ENCODE measurements around the gene USP40.

DNA sequence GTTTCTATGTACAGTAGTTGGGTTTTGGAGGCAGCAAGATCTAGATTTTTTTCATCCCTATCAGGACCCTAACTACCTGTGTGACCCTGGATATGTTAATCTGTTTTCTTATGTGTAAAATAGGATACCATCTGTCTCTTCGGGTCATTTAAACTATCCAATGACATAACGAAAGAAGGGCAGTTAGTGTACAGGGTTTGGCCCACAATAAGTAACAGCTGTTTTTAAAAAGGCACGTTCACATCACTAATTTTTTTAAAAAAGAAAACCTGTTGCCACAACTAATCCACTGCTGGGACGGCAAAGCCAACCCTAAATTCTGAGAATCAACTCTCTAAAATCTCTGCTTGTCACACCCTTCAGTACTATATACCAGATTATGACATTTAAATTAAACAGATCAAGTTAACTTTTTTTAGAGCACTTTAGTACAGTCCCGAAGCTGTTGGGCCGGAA lies 869 bp downstream of the USP40 start:
- TF ChIP-seq, protein P1, sequence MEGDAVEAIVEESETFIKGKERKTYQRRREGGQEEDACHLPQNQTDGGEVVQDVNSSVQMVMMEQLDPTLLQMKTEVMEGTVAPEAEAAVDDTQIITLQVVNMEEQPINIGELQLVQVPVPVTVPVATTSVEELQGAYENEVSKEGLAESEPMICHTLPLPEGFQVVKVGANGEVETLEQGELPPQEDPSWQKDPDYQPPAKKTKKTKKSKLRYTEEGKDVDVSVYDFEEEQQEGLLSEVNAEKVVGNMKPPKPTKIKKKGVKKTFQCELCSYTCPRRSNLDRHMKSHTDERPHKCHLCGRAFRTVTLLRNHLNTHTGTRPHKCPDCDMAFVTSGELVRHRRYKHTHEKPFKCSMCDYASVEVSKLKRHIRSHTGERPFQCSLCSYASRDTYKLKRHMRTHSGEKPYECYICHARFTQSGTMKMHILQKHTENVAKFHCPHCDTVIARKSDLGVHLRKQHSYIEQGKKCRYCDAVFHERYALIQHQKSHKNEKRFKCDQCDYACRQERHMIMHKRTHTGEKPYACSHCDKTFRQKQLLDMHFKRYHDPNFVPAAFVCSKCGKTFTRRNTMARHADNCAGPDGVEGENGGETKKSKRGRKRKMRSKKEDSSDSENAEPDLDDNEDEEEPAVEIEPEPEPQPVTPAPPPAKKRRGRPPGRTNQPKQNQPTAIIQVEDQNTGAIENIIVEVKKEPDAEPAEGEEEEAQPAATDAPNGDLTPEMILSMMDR (conservative IDR thresholded peaks at IDR 0.05; ENCODE audit: low read depth in 2 of 2): no peak
- TF ChIP-seq EZH2 (IDR thresholded peaks at IDR 0.05; ENCODE audit: low read depth, unreplicated experiment): no peak
- TF ChIP-seq EZH2phosphoT487 (IDR thresholded peaks at IDR 0.05; ENCODE audit: unreplicated experiment): no peak
- TF ChIP-seq POLR2AphosphoS5 (IDR thresholded peaks at IDR 0.05; ENCODE audit: low read depth): no peak
- no peak for TF ChIP-seq CREB1 (CRISPR knock-in tag; IDR thresholded peaks at IDR 0.05; ENCODE audit: low read depth)
- no peak for TF ChIP-seq ZNF331 (CRISPR knock-in tag; IDR thresholded peaks at IDR 0.05; ENCODE audit: low read depth)
- TF ChIP-seq ZNF114 (CRISPR knock-in tag; IDR thresholded peaks at IDR 0.05): no peak
- TF ChIP-seq, protein P2, sequence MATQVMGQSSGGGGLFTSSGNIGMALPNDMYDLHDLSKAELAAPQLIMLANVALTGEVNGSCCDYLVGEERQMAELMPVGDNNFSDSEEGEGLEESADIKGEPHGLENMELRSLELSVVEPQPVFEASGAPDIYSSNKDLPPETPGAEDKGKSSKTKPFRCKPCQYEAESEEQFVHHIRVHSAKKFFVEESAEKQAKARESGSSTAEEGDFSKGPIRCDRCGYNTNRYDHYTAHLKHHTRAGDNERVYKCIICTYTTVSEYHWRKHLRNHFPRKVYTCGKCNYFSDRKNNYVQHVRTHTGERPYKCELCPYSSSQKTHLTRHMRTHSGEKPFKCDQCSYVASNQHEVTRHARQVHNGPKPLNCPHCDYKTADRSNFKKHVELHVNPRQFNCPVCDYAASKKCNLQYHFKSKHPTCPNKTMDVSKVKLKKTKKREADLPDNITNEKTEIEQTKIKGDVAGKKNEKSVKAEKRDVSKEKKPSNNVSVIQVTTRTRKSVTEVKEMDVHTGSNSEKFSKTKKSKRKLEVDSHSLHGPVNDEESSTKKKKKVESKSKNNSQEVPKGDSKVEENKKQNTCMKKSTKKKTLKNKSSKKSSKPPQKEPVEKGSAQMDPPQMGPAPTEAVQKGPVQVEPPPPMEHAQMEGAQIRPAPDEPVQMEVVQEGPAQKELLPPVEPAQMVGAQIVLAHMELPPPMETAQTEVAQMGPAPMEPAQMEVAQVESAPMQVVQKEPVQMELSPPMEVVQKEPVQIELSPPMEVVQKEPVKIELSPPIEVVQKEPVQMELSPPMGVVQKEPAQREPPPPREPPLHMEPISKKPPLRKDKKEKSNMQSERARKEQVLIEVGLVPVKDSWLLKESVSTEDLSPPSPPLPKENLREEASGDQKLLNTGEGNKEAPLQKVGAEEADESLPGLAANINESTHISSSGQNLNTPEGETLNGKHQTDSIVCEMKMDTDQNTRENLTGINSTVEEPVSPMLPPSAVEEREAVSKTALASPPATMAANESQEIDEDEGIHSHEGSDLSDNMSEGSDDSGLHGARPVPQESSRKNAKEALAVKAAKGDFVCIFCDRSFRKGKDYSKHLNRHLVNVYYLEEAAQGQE (IDR thresholded peaks at IDR 0.05; ENCODE audit: unreplicated experiment): no peak
- TF ChIP-seq JUNB (IDR thresholded peaks at IDR 0.05; ENCODE audit: unreplicated experiment): no peak
- no peak for TF ChIP-seq STAT1 (IDR thresholded peaks at IDR 0.05; ENCODE audit: unreplicated experiment)
- no peak for TF ChIP-seq NANOG (IDR thresholded peaks at IDR 0.05; ENCODE audit: borderline replicate concordance)

Measured in GM23338 (cell line).